NCI-H2081 (cell line): Measurements from ENCODE around the gene MMGT1.

Experiments used
- DNase-seq, 2 experiments: peaks; one replicate each; lab custom pipeline; 2025; lab: John Stamatoyannopoulos, UW

The MMGT1 gene

GRCh38 chrX:135973548-135974278 lies at the start of gene MMGT1:
TSS of gene MMGT1 (minus strand) at chrX:135973988. CDS start at chrX:135973675, 313 bp downstream.
- DNase-seq: peak; percentile 60 to 65

DNA sequence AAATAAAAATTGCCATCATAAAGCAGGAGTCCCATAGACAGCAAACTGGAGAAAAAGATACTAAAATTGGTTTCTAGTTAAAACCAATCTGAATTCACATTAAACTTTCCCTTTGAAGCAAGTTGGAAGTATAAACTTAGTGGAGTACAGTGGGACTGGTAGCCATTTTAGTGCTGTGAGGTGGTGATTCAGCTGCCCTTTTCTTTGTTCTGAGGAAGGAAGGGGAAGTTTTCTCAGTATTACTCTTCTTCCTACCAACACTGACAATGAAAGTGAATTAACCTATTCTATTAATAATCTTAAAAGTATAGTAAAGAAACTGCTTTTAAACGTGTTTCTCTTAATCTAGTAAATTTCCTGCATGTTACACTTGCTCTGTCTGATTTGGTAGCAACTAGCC lies 48.1 kb upstream of the MMGT1 start:
- DNase-seq: no peak

DNA sequence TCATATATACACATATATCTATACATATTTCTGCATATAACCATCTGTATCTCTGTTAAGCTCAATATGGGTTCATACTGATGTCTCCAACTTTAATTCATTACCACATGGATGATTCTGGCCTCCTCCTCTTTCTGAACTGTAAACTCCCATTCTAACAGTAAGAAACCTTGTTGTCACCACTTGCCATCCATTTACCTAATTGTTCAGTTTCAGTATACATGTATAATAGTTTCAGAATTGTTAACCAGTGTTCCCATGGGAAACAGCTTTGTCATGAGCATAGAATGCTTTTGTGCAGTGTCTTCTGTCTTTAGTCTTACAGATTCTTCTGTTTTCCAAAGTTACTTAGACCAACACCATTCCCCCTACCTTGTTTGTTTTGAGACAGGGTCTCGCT lies 47.4 kb upstream of the MMGT1 start:
- DNase-seq: no peak

GRCh38 chrX:136019226-136019625 lies 45.4 kb upstream of the MMGT1 start:
- no peak for DNase-seq

DNA sequence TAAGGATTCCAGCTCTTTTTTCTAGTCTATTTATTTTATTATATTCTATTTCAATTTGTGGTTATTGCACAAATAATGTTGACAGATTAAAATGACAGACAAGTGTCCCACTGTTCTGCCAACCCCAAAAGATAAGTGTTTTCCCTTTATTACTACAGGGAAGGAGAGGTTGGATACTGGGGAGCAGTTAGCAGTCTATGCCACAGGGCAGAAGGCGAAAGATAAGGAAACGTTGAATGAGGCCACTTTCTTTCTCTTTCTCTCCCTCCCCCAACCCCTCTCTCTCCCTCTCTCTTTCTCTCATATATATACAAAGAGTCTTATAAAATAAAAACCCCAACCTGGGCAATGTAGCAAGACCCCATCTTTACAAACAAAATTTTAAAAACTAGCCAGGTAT lies 43.1 kb upstream of the MMGT1 start:
- DNase-seq: no peak

DNA sequence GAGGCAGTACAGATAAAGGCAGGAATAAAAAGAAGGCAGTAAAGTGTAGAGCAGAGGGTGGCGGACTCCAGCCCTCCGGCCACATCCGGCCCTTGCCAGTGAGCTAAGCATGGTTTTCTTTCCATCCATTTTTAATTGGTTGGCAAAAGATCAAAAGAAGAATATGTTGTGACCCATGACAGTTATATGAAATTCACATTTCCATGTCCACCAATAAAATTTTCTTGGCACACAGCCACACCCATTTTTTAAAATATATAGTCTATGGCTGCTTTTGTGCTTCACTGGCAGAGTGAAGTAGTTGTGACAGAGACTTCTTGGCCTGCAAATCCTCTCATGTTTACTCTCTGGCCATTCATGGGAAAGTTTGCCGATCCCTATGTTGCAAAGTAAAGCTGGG lies 41.2 kb upstream of the MMGT1 start:
- DNase-seq: no peak

- DNase-seq: no peak
Observed at GRCh38 chrX:135988245-135988644, 14.5 kb upstream of the MMGT1 start.

- no peak for DNase-seq
Observed at GRCh38 chrX:135985973-135986310, 12.2 kb upstream of the MMGT1 start.

GRCh38 chrX:135985157-135985972 lies 11.6 kb upstream of the MMGT1 start, which contains the start of gene SLC9A6:
TSS of gene SLC9A6 (plus strand) at chrX:135985435. CDS start at chrX:135985659, 224 bp downstream.
- DNase-seq: peak; percentile 64 to 76

GRCh38 chrX:135984791-135985156 lies 11.0 kb upstream of the MMGT1 start:
- no peak for DNase-seq

GRCh38 chrX:135984256-135984655 lies 10.5 kb upstream of the MMGT1 start:
- DNase-seq: no peak

DNA sequence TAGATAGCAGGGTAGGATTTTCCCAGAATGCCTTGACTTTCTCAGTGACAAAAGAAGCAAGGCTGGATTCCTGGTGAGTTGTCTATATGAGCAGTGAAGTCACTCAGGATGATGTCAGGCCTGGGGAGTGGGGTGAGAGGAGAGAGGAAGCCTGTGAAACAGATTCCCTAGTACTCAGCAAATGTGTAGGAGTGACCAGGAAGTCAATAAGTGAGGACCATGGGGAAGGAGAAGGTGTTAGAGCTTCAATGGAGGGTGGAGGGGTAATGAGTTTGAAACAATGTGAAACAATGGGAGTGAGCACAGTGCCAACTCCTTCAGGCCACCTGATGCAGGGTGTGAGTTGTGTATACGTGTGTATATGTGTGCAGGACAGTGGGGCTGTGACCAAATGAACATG lies 9.1 kb upstream of the MMGT1 start:
- DNase-seq: no peak

GRCh38 chrX:135981668-135982067 lies 7.9 kb upstream of the MMGT1 start:
- DNase-seq: no peak

GRCh38 chrX:135981010-135981409 lies 7.2 kb upstream of the MMGT1 start:
- no peak for DNase-seq

DNA sequence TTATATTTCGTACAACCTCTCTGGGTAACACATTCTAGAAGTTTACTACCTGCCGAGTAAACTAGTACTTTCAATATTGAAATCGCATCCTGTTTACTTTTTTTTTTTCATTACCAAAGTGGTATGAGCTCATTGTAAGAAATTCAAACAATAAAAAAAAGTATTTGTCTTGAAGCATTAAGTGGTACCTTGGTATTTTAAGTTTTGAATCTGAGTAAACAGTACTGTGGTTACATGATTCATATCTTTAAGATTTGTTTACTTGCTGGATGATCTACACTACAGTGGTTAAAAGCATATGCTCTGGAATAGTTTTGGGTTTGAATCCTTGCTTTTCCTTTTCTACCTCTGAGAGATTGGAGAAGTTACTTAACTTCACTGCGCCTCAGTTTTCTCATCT lies 3.8 kb upstream of the MMGT1 start:
- no peak for DNase-seq

DNA sequence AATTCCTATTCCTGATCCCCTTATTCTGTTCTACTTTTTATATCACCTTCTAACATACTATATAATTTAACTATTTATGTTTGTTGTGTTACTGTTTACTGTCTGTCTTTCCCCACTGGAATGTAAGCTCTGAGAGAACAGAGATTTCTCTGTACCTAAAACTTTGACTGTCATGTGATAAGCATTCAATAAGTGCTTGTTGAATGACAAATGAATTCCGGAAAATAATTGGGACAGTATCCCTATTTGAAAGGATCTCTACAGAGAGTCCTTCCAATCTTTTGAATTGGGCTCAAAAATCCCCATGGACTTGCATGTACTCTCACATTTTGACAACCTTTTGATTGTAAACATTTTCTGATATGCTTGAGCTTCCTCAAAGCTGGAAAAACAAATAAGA lies 1.6 kb upstream of the MMGT1 start:
- no peak for DNase-seq

GRCh38 chrX:135974279-135974856 lies 580 bp upstream of the MMGT1 start:
- DNase-seq: peak; percentile 3 to 64

GRCh38 chrX:135973025-135973547 lies 702 bp downstream of the MMGT1 start:
- no peak for DNase-seq

DNA sequence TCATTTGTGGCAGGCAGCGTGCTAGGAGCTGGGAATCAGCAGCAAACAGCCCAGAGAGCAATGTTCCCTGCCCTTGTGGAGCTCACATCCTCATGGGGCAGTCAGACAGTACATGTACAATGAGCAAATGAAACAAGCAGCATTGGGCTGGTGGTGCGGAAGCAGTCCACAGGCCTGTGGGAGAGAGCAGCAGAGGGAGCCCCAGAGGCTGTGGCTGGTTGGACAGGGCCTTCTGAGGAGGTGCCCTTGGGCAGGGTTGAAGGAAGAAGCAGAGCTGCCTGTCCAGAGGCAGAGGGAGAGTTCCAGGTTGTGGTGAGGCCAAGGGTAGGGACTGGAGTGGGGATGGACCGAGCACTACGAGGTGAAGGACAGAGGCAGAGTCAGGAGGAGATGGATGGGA lies 22.5 kb downstream of the MMGT1 start:
- no peak for DNase-seq

DNA sequence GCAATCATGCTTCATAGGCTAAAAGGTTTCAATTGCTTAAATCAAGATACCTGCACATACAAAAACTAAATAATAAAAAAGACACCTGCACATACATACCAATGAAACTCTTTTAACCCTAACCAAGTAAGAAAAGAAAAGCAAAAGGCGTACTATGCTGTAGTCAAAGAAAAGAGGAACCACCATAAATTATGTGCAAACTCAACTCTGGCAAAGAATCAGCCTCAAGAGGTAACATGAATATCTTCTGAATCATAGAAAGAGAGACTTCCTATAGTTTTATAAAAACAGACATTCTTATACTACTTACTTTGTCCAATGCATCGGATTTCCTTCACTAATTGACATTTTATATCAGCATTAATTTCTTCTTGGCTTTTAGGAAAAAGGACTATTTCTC lies 29.3 kb downstream of the MMGT1 start:
- DNase-seq: no peak

DNA sequence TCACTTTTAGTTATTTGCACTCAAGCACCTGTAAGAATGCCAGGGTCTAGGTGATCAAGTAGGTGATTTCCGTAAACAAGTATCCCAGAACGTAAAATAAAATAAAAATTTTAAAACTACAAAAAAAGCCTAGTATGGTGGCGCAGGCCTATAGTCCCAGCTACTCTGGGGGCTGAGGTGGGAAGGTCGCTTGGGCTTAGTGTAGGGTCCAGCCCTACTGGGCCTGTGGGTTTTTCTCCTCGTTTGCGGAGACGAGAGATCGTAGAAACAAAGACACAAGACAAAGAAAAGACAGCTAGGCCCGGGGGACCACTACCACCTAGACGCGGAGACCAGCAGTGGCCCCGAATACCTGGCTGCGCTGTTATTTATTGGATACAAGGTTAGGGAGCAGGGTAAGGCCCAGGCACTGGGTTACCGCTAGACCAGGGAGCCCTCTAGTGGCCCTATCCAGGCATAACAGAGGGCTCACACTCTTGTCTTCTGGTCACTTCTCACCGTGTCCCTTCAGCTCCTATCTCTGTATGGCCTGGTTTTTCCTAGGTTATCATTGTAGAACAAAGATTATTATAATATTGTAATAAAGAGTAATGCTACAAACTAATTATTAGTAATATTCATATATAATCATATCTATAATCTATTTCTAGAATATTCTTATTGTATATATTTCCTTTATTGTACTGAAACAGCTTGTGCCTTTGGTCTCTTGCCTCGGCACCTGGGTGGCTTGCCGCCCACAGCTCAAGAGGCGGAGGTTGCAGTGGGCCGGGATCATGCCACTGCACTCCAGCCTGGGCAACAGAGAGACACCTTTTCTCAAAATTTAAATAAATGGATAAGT lies 41.9 kb downstream of the MMGT1 start:
- peak; percentile 22 to 39 for DNase-seq

DNA sequence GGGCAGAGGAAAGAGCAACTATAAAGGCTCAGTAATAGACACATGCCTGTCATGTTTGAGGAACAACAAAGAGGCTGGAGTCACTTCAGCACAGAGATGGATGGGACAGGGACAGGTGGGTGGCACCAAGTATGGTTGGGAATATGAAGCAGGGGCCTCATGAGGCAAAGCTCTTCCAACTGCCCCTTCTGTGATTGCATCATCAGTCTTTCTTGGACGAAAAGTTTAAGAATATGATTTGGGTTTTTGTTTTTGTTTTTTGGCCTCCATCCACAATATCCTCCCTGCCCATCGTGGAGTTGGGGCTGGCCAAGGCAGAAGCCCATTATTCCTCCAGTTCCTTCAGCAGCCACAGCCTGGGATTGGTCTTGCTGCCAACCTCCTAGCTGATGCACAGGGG lies 45.9 kb downstream of the MMGT1 start:
- DNase-seq: no peak
